Naive thymus-derived CD8-positive, alpha-beta T cell (primary cell): ENCODE data around the gene GSTP1. TPM values are rescaled to one million over a fixed set of nuclear protein-coding genes. Genes with fewer than 3 reads are reported as not detected.

ENCODE experiments used
- ATAC-seq, 2 donors: fragments of 150-1000 bp; cut with Tn5 transposase in 1 of 2; sonication (Bioruptor Pico), chemical (Tn5 transposase) in 1 of 2; 1 replicate in 1 of 2; 2 replicates in 1 of 2; pipeline ENCODE4 v1.10.0; 2021; ENCODE audit warnings: mild to moderate bottlenecking in 2 of 2, moderate library complexity in 2 of 2
- POLR2A ChIA-PET: fragments of 350-600 bp; sonication (Branson Sonifier 250); formaldehyde crosslinking; loops from one replicate; lab custom pipeline; 2021; ENCODE audit warnings: antibody characterized with exemption; lab: Charles Lee
- DNase-seq, 10 donors: peaks; one replicate each; pipeline versions ENCODE4 v3.0.0 to v3.0.0-alpha.2; 2020 to 2022
- H3K27ac Mint-ChIP-seq, 10 donors: one replicate each; pipeline ENCODE4 v1.8.0; 2020 to 2022; ENCODE audit warnings: mild to moderate bottlenecking in 10 of 10, mixed read lengths in 10 of 10, moderate library complexity in 4 of 10, inconsistent platforms in 1 of 10
- H3K27me3 Mint-ChIP-seq, 5 donors: one replicate each; pipeline ENCODE4 v1.8.0; 2021 to 2022; ENCODE audit warnings: mixed read lengths in 5 of 5
- H3K36me3 Mint-ChIP-seq, 3 donors: one replicate each; pipeline ENCODE4 v1.8.0; 2020 to 2022; ENCODE audit warnings: mixed read lengths in 3 of 3, mild to moderate bottlenecking in 2 of 3, inconsistent platforms in 1 of 3
- H3K4me1 Mint-ChIP-seq, 4 donors: one replicate each; pipeline ENCODE4 v1.8.0; 2021 to 2022; ENCODE audit warnings: mixed read lengths in 4 of 4
- H3K4me3 Mint-ChIP-seq, 10 donors: one replicate each; pipeline ENCODE4 v1.8.0; 2020 to 2022; ENCODE audit warnings: mild to moderate bottlenecking in 10 of 10, mixed read lengths in 10 of 10, moderate library complexity in 6 of 10, inconsistent platforms in 1 of 10
- H3K9me3 Mint-ChIP-seq, 9 donors: one replicate each; pipeline ENCODE4 v1.8.0; 2020 to 2022; ENCODE audit warnings: mixed read lengths in 9 of 9, mild to moderate bottlenecking in 3 of 9, inconsistent platforms in 1 of 9, moderate library complexity in 1 of 9
- polyA plus RNA-seq, 3 donors: library from polyadenylated mRNA; unstranded; fragments of 300-500 nt; fragmentation: Illumina TruSeq; gene quantifications; one replicate each; pipeline ENCODE4 v1.2.3, GENCODE V29; 2021
- total RNA-seq, 8 experiments: library from RNA in 2 of 8; stranded (reverse) in 2 of 8; gene quantifications; one replicate each; pipeline ENCODE4 v1.2.3 and lab custom pipeline; 2021 to 2026

GSTP1 gene
- total and polyA plus RNA-seq, 5 experiments from 2014 or later, result 177 to 278 (median 234) TPM

GRCh38 chr11:67611704-67612587 lies 28.3 kb downstream of the GSTP1 start:
- Mint-ChIP-seq H3K4me3 (peak overlapping the region in 2 of 10 donors; percentile 7 to 10), H3K27me3 (no peaks in the 10 kb centered on the region), H3K9me3 (no peaks in the 10 kb centered on the region), H3K27ac (peak overlapping the region in 8 of 10 donors; percentile 43 to 97 (median 60)), H3K4me1 (peaks cover 14 to 51% (median 40%) of the 10 kb centered on the region in 4 donors), H3K36me3 (peaks cover 0 to 29% (median 10%) of the 10 kb centered on the region in 3 donors)
- POLR2A ChIA-PET, result interaction anchor here (3.1 kb wide), 1 partner anchor 29 kb away, joined by 12 read pairs; the partner anchor contains the start of gene GSTP1
- ATAC-seq (no peak), DNase-seq (no peak)

GRCh38 chr11:67612751-67613150 lies 29.1 kb downstream of the GSTP1 start:
- Mint-ChIP-seq H3K27ac (peak overlapping the region; percentile 22 to 98 (median 87)), H3K9me3 (no peaks in the 10 kb centered on the region), H3K4me1 (peaks cover 14 to 52% (median 36%) of the 10 kb centered on the region in 4 donors), H3K27me3 (no peaks in the 10 kb centered on the region), H3K4me3 (peak overlapping the region in 1 of 10 donors; percentile 7), H3K36me3 (peaks cover 0 to 29% (median 10%) of the 10 kb centered on the region in 3 donors)
- POLR2A ChIA-PET, result interaction anchor here (0.6 to 3.1 kb wide), 2 partner anchors 30 to 277 kb away, joined by 3 to 12 read pairs; partner anchors contain the start of gene GSTP1
- no peak for DNase-seq
- no peak for ATAC-seq

DNA sequence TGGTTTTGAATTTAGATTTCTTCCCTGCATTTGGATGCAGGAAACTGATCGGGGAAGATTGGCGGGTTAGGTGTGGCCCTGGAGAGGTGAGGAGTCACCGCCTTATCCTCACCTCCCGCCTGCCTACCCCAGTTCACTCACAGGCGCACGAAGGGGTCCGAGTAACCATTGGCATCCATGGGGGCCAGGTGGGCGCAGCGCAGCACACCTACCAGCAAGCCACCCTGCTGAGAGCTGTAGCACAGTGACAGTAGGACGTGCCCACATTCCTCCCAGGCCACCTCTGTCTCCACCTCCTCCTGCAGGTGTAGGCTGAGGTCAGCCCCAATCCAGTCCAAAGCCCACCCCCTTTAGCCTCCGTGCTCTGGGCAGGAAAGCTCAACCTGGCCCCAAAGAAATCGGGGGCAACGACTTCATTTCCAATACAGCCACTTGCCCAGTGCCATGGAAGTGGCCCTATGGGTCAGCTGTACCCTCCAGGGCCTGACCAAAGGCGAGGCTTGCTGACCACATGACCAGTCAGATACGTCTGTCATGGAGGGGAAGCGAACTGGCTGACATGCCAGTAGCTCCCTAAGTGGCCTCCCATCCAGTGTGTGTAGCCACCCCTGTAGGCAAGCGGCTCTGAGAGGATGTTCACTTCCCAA lies 29.8 kb downstream of the GSTP1 start:
- Mint-ChIP-seq H3K27ac (peak overlapping the region; percentile 94 to 99 (median 97)), H3K36me3 (peaks cover 0 to 26% (median 10%) of the 10 kb centered on the region in 3 donors), H3K9me3 (no peaks in the 10 kb centered on the region), H3K4me1 (peaks cover 14 to 45% (median 33%) of the 10 kb centered on the region in 4 donors), H3K4me3 (peak overlapping the region; percentile 68 to 88 (median 84)), H3K27me3 (no peaks in the 10 kb centered on the region)
- no peak for DNase-seq
- POLR2A ChIA-PET, result interaction anchor here (0.5 to 3.1 kb wide), 7 partner anchors 8 to 212 kb away, joined by 3 to 12 read pairs (median 3); partner anchors contain the start of genes GSTP1, NUDT8, PPP1CA and TMEM134
- ATAC-seq, result no peak

GRCh38 chr11:67613960-67614715 lies 30.5 kb downstream of the GSTP1 start:
- Mint-ChIP-seq H3K36me3 (peaks cover 0 to 19% (median 8%) of the 10 kb centered on the region in 3 donors), H3K27ac (peak overlapping the region; percentile 94 to 99 (median 97)), H3K9me3 (no peaks in the 10 kb centered on the region), H3K4me3 (peak overlapping the region; percentile 68 to 88 (median 84)), H3K27me3 (no peaks in the 10 kb centered on the region), H3K4me1 (peaks cover 13 to 41% (median 33%) of the 10 kb centered on the region in 4 donors)
- ATAC-seq (peak; percentile 87 to 94), DNase-seq (peak; percentile 68 to 88 (median 80))
- POLR2A ChIA-PET, result interaction anchor here (0.5 to 3.1 kb wide), 7 partner anchors 9 to 213 kb away, joined by 3 to 12 read pairs (median 3); partner anchors contain the start of genes GSTP1, NUDT8 and PPP1CA

DNA sequence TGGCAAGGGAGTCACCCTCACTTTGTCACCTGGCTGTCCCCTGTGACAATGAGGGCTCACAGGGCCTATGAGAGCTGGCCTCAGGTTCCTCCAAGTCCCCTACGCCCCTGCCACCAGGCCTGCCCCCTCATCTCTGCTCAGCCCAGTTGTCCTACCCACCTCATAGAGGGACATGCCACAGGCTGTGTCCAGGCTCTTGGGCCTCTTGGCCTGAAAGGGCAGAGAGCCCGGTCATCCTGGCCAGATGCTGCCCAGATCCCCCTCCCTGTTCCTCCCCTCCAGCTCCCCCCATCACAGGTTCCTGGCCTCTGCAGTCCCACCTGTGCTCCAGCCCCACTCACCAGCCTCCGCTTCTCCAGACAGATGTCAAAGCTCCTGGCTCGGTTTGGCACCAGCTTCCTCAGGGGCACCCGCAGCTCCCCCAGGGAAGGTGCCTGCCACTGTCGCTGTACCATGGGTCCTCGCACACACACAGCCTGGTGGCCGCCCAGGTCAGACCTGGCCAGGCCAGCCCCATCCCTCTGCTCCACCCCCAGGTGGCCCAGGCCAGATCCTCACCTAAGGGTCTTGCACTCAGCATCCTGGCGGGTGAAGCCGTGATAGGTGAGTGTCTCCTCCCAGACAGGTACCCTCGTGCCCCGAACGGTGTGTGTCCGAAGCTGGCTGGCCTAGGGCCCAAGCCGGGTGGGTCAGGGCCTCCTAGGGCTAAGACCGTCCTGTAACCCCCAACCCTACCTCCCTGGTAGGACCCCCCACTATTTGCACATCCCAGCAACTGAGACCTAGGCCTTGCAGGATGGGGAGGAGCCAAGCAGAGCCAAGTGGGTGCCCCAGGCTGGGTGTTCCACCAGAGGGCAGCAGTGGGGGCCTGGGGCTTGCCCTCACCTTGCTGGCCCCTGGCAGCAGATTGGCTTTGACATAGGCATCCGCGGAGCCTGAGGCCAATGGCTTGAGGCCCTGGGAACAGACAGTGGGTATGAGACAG lies 31.4 kb downstream of the GSTP1 start:
- Mint-ChIP-seq H3K27me3 (no peaks in the 10 kb centered on the region), H3K27ac (peak overlapping the region; percentile 94 to 99 (median 97)), H3K9me3 (no peaks in the 10 kb centered on the region), H3K4me1 (peaks cover 12 to 41% (median 33%) of the 10 kb centered on the region in 4 donors), H3K36me3 (peaks cover 0 to 13% (median 3%) of the 10 kb centered on the region in 3 donors), H3K4me3 (peak overlapping the region; percentile 68 to 88 (median 84))
- ATAC-seq, result peak; percentile 18 to 31
- DNase-seq, result peak in 8 of 10 donors; percentile 34 to 68 (median 44)
- POLR2A ChIA-PET, result interaction anchor here (1.0 to 3.1 kb wide), 8 partner anchors 7 to 211 kb away, joined by 3 to 12 read pairs (median 4); partner anchors contain the start of genes ACY3, GSTP1, NUDT8 and TBC1D10C

GRCh38 chr11:67615728-67616430 lies 32.3 kb downstream of the GSTP1 start:
- no peaks in the 10 kb centered on the region for H3K27me3 Mint-ChIP-seq
- DNase-seq, result peak in 4 of 10 donors; percentile 23 to 71 (median 34)
- peak overlapping the region in 8 of 10 donors; percentile 56 to 99 (median 92) for H3K27ac Mint-ChIP-seq
- peaks cover 0 to 10% (median 0%) of the 10 kb centered on the region in 3 donors for H3K36me3 Mint-ChIP-seq
- POLR2A ChIA-PET, result interaction anchor here (0.6 to 2.2 kb wide), 7 partner anchors 8 to 779 kb away, joined by 3 to 10 read pairs (median 3); partner anchors contain the start of genes ACY3, GSTP1, NUDT8 and TBC1D10C
- peak; percentile 7 to 26 for ATAC-seq
- H3K4me3 Mint-ChIP-seq, result peak overlapping the region; percentile 33 to 88 (median 77)
- H3K9me3 Mint-ChIP-seq, result no peaks in the 10 kb centered on the region
- peaks cover 12 to 41% (median 33%) of the 10 kb centered on the region in 4 donors for H3K4me1 Mint-ChIP-seq

DNA sequence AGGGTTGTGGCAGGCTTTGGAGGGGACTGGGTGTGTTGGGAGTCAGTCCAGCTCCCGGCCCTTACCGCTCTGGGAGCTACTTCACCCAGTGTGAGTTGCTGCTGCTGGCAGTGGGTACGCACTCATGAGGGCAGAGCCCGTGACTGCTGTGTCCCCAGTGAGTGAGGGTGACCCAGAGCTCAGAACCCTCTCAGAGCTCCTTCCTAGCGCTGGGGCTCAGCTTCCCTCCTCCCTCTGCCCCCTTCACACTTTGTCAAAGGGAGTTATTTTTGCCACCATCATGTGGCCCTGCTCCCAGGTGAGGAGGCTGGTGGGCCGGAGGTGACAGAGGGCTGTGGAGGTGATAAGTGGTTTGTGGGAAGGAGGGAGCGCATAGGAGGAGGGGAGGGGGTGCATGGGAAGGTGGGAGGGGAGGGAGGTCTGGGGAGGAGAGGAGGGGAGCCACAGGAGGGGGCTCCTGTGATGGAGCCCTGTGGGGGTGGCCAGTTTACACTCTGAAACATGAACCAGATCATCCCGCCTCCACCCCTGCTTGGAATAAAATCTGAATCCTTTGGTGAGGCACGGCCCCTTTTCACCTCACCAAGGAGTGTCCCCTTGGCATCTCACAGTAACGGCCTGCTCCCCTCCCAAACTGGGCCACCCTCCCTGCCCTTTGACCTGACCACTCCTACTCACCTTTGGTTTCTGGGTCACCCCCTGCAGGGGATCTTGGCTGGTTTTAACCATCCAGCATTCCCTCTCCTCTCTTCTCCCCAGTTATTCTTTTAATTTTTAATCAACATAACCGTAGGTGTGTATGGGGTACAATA lies 33.0 kb downstream of the GSTP1 start:
- DNase-seq (no peak), ATAC-seq (no peak)
- POLR2A ChIA-PET, result interaction anchor here (0.6 to 2.2 kb wide), 7 partner anchors 9 to 780 kb away, joined by 3 to 10 read pairs (median 3); partner anchors contain the start of genes ACY3, GSTP1, NUDT8 and TBC1D10C
- H3K36me3 Mint-ChIP-seq, result peaks cover 0 to 9% (median 0%) of the 10 kb centered on the region in 3 donors
- H3K4me1 Mint-ChIP-seq, result peaks cover 12 to 41% (median 33%) of the 10 kb centered on the region in 4 donors
- H3K4me3 Mint-ChIP-seq, result peak overlapping the region; percentile 39 to 88 (median 77)
- H3K27me3 Mint-ChIP-seq, result no peaks in the 10 kb centered on the region
- no peaks in the 10 kb centered on the region for H3K9me3 Mint-ChIP-seq
- H3K27ac Mint-ChIP-seq, result peak overlapping the region in 9 of 10 donors; percentile 18 to 90 (median 66)

DNA sequence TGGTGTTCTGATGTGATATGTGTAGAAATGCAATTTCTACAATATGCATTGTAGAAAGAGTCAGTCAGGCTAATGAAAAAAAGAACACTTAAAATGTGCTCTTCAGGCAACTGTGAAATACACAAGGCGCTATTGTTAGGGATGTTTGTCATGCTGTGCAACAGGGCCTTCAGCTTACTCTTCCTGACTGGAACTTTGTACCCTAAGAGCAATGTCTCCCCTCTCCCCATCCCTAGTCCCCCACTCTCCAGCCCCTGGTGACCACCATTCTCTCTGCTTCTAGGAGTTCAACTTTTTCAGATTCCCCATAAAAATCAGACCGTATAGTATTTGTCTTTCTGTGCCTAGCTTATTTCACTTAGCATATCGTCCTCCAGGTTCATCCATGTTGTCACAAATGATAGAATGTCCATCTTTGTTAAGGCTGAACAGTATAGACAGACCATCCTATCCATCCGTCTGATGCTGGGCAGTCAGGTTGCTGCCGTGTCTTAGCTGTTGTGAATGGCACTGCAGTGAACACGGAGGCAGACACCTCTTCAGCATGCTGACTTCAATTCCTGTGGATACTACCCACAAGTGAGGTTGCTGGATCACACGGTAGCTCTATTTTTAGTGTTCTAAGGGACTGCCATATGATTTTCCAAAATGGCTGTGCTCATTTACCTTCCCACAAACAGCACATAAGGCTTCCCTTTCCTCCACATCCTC lies 33.8 kb downstream of the GSTP1 start:
- no peak for ATAC-seq
- Mint-ChIP-seq H3K36me3 (peaks cover 0 to 4% (median 0%) of the 10 kb centered on the region in 3 donors), H3K4me1 (peaks cover 12 to 41% (median 33%) of the 10 kb centered on the region in 4 donors), H3K4me3 (peak overlapping the region; percentile 16 to 86 (median 54)), H3K27me3 (no peaks in the 10 kb centered on the region), H3K27ac (peak overlapping the region in 9 of 10 donors; percentile 18 to 84 (median 53)), H3K9me3 (no peaks in the 10 kb centered on the region)
- no peak for DNase-seq
- POLR2A ChIA-PET, result interaction anchor here (2.2 kb wide), 1 partner anchor 12 kb away, joined by 10 read pairs; the partner anchor contains the start of gene NUDT8
